Measurements from ENCODE around the gene KRT82. TPM values are rescaled to one million over a fixed set of nuclear protein-coding genes. Genes with fewer than 3 reads are reported as not detected.
"Not testable (repeated sequence)": the region's sequence is repeated elsewhere in the genome, so short reads cannot be mapped to it uniquely, and the experiment has no call there.

Gene KRT82
- total RNA-seq, 1 donor from 2014 or later = not detected

GRCh38 chr12:52359621-52360061 lies 46.5 kb downstream of the KRT82 start:
- DNase-seq = no peak

GRCh38 chr12:52358575-52359350 lies 47.4 kb downstream of the KRT82 start:
- DNase-seq = no peak

- DNase-seq = no peak
Measured at GRCh38 chr12:52356762-52357580, 49.2 kb downstream of the KRT82 start.

GRCh38 chr12:52356031-52356761 lies 49.9 kb downstream of the KRT82 start:
- DNase-seq = no peak

- DNase-seq = no peak
Measured at GRCh38 chr12:52355176-52355575, 51.0 kb downstream of the KRT82 start.

GRCh38 chr12:52354200-52354599 lies 51.9 kb downstream of the KRT82 start:
- DNase-seq = peak; percentile 84

- no peak for DNase-seq
Measured at GRCh38 chr12:52353766-52354165, 52.4 kb downstream of the KRT82 start.

- DNase-seq = no peak
Measured at GRCh38 chr12:52352951-52353350, 53.2 kb downstream of the KRT82 start.

- DNase-seq = peak; percentile 81
Measured at GRCh38 chr12:52351196-52352059, 54.7 kb downstream of the KRT82 start.

GRCh38 chr12:52350786-52351185 lies 55.3 kb downstream of the KRT82 start:
- DNase-seq = no peak

- no peak for DNase-seq
Measured at GRCh38 chr12:52350021-52350620, 56.0 kb downstream of the KRT82 start.

- DNase-seq = no peak
Measured at GRCh38 chr12:52349196-52349595, 56.9 kb downstream of the KRT82 start.

GRCh38 chr12:52347551-52348510 lies 58.3 kb downstream of the KRT82 start:
- DNase-seq = peak; percentile 92

- DNase-seq = no peak
Measured at GRCh38 chr12:52347016-52347415, 59.1 kb downstream of the KRT82 start.

- DNase-seq = peak; percentile 62
Measured at GRCh38 chr12:52346593-52346992, 59.5 kb downstream of the KRT82 start.

GRCh38 chr12:52345041-52345440 lies 61.1 kb downstream of the KRT82 start:
- DNase-seq = not testable (repeated sequence)

GRCh38 chr12:52344111-52344510 lies 62.0 kb downstream of the KRT82 start:
- DNase-seq = no peak

Measured in tongue (tissue), 2 donors.